ENCODE results near the gene AFF4. TPM values are rescaled to one million over a fixed set of nuclear protein-coding genes. Genes with fewer than 3 reads are reported as not detected.
"Not testable (repeated sequence)": the region's sequence is repeated elsewhere in the genome, so short reads cannot be mapped to it uniquely, and the experiment has no call there.

The AFF4 gene
- total RNA-seq, 1 donor from 2014 or later = 87.4 TPM

GRCh38 chr5:132952829-132953228 lies 10.6 kb downstream of the AFF4 start:
- Mint-ChIP-seq H3K9me3 (ENCODE audit: unreplicated experiment) (no peaks in the 10 kb centered on the region), H3K4me1 (ENCODE audit: unreplicated experiment) (peaks cover 4% of the 10 kb centered on the region), H3K27ac (ENCODE audit: unreplicated experiment) (no peak overlapping the region), H3K4me3 (ENCODE audit: unreplicated experiment) (no peak overlapping the region), H3K27me3 (ENCODE audit: unreplicated experiment) (no peaks in the 10 kb centered on the region), H3K36me3 (ENCODE audit: low read depth, unreplicated experiment) (peaks cover 17% of the 10 kb centered on the region)
- TF ChIP-seq, protein P1, sequence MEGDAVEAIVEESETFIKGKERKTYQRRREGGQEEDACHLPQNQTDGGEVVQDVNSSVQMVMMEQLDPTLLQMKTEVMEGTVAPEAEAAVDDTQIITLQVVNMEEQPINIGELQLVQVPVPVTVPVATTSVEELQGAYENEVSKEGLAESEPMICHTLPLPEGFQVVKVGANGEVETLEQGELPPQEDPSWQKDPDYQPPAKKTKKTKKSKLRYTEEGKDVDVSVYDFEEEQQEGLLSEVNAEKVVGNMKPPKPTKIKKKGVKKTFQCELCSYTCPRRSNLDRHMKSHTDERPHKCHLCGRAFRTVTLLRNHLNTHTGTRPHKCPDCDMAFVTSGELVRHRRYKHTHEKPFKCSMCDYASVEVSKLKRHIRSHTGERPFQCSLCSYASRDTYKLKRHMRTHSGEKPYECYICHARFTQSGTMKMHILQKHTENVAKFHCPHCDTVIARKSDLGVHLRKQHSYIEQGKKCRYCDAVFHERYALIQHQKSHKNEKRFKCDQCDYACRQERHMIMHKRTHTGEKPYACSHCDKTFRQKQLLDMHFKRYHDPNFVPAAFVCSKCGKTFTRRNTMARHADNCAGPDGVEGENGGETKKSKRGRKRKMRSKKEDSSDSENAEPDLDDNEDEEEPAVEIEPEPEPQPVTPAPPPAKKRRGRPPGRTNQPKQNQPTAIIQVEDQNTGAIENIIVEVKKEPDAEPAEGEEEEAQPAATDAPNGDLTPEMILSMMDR (IDR thresholded peaks at IDR 0.05; ENCODE audit: unreplicated experiment) = no peak
- DNase-seq (ENCODE audit: low spot score) = no peak

GRCh38 chr5:132951897-132952296 lies 11.5 kb downstream of the AFF4 start:
- H3K27ac Mint-ChIP-seq (ENCODE audit: unreplicated experiment) = no peak overlapping the region
- peaks cover 17% of the 10 kb centered on the region for H3K36me3 Mint-ChIP-seq (ENCODE audit: low read depth, unreplicated experiment)
- no peak overlapping the region for H3K4me3 Mint-ChIP-seq (ENCODE audit: unreplicated experiment)
- H3K27me3 Mint-ChIP-seq (ENCODE audit: unreplicated experiment) = no peaks in the 10 kb centered on the region
- no peak for DNase-seq (ENCODE audit: low spot score)
- TF ChIP-seq, protein P1 (IDR thresholded peaks at IDR 0.05; ENCODE audit: unreplicated experiment) = no peak
- H3K4me1 Mint-ChIP-seq (ENCODE audit: unreplicated experiment) = peaks cover 4% of the 10 kb centered on the region
- H3K9me3 Mint-ChIP-seq (ENCODE audit: unreplicated experiment) = no peaks in the 10 kb centered on the region

DNA sequence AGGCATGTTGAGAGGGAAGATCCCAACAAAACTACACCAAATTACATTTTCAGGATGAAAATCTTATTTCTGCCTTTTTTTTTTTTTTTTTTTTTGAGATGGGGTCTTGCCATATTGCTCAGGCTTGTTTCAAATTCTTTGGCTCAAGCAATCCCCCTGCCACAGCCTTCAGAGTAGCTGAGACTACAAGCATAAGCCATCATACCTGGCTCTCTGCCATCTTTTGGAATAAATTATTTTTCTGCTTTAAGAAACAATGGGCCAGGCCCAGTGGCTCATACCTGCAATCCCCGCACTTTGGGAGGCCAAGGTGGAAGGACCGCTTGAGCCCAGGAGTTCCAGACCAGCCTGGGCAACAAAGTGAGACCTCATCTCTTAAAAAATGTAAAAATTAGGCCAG lies 14.3 kb downstream of the AFF4 start:
- TF ChIP-seq, protein P1 (IDR thresholded peaks at IDR 0.05; ENCODE audit: unreplicated experiment) = no peak
- Mint-ChIP-seq H3K4me1 (ENCODE audit: unreplicated experiment) (peaks cover 3% of the 10 kb centered on the region), H3K27me3 (ENCODE audit: unreplicated experiment) (no peaks in the 10 kb centered on the region), H3K36me3 (ENCODE audit: low read depth, unreplicated experiment) (peaks cover 8% of the 10 kb centered on the region), H3K27ac (ENCODE audit: unreplicated experiment) (peak overlapping the region; percentile 48), H3K4me3 (ENCODE audit: unreplicated experiment) (peak overlapping the region; percentile 60), H3K9me3 (ENCODE audit: unreplicated experiment) (no peaks in the 10 kb centered on the region)
- no peak for DNase-seq (ENCODE audit: low spot score)

GRCh38 chr5:132947671-132948070 lies 15.8 kb downstream of the AFF4 start:
- H3K4me3 Mint-ChIP-seq (ENCODE audit: unreplicated experiment) = no peak overlapping the region
- H3K36me3 Mint-ChIP-seq (ENCODE audit: low read depth, unreplicated experiment) = peaks cover 4% of the 10 kb centered on the region
- no peak overlapping the region for H3K27ac Mint-ChIP-seq (ENCODE audit: unreplicated experiment)
- H3K27me3 Mint-ChIP-seq (ENCODE audit: unreplicated experiment) = no peaks in the 10 kb centered on the region
- no peak for DNase-seq (ENCODE audit: low spot score)
- TF ChIP-seq, protein P1 (IDR thresholded peaks at IDR 0.05; ENCODE audit: unreplicated experiment) = no peak
- no peaks in the 10 kb centered on the region for H3K9me3 Mint-ChIP-seq (ENCODE audit: unreplicated experiment)
- no peaks in the 10 kb centered on the region for H3K4me1 Mint-ChIP-seq (ENCODE audit: unreplicated experiment)

- not testable (repeated sequence) for DNase-seq (ENCODE audit: low spot score); H3K36me3 Mint-ChIP-seq (ENCODE audit: low read depth, unreplicated experiment); H3K9me3 Mint-ChIP-seq (ENCODE audit: unreplicated experiment); H3K4me1 Mint-ChIP-seq (ENCODE audit: unreplicated experiment); H3K4me3 Mint-ChIP-seq (ENCODE audit: unreplicated experiment); H3K27ac Mint-ChIP-seq (ENCODE audit: unreplicated experiment); H3K27me3 Mint-ChIP-seq (ENCODE audit: unreplicated experiment)
Observed at GRCh38 chr5:132945315-132945714, 18.1 kb downstream of the AFF4 start.
